NT2/D1 (cell line): Measurements from ENCODE around the gene CEMIP.

Experiments
- YY1 ChIP-seq: IDR thresholded peaks from 2 replicates; pipeline ENCODE4 v1.6.1; 2011; ENCODE audit not compliant: insufficient read length, insufficient read depth
- ZNF274 ChIP-seq: IDR thresholded peaks from 2 replicates; pipeline ENCODE4 v1.6.1; 2011; ENCODE audit warnings: mild to moderate bottlenecking, low read depth, low read length

- TF ChIP-seq YY1 (no peak), ZNF274 (no peak)
Measured at GRCh38 chr15:80990955-80991354, 211.8 kb downstream of the CEMIP start.
